SK-N-SH treated with all-trans-retinoic acid at 6 μM for 48 hours (cell line): ENCODE results near the gene ANKRD33B.

Source experiments
- ATAC-seq: fragments of 200-7000 bp; cut with Tn5 transposase; 3 replicates; pipeline ENCODE4 v1.9.1; 2020; ENCODE audit warnings: mild to moderate bottlenecking, moderate library complexity
- ARNTL ChIP-seq: fragments of 450-650 bp; formaldehyde crosslinking; IDR thresholded peaks from 2 replicates; pipeline ENCODE4 v1.5.0; 2020; ENCODE audit warnings: low read depth, mild to moderate bottlenecking, moderate library complexity, borderline replicate concordance
- BACH2 ChIP-seq: fragments of 250-450 bp; sonication (Bioruptor Pico); IDR thresholded peaks from 2 replicates; pipeline ENCODE4 v1.9.0; 2021; ENCODE audit warnings: mild to moderate bottlenecking, borderline replicate concordance
- CSDC2 ChIP-seq: fragments of 250-450 bp; sonication (Bioruptor Pico); IDR thresholded peaks from 2 replicates; pipeline ENCODE4 v1.5.0; 2020; ENCODE audit warnings: mild to moderate bottlenecking, moderate library complexity
- ESRRG ChIP-seq: fragments of 250-450 bp; sonication (Bioruptor Pico); IDR thresholded peaks from 2 replicates; pipeline ENCODE4 v1.6.1; 2021; ENCODE audit warnings: mild to moderate bottlenecking
- GLIS3 ChIP-seq: fragments of 250-450 bp; sonication (Bioruptor Pico); IDR thresholded peaks from 2 replicates; pipeline ENCODE4 v1.5.0; 2020; ENCODE audit warnings: mild to moderate bottlenecking, moderate library complexity
- OSR1 ChIP-seq: fragments of 250-450 bp; sonication (Bioruptor Pico); IDR thresholded peaks from 2 replicates; pipeline ENCODE4 v1.8.0; 2022; ENCODE audit warnings: moderate library complexity, mild to moderate bottlenecking, inconsistent platforms
- PPARA ChIP-seq: fragments of 250-450 bp; sonication (Bioruptor Pico); IDR thresholded peaks from 2 replicates; pipeline ENCODE4 v1.5.0; 2020; ENCODE audit warnings: mild to moderate bottlenecking, borderline replicate concordance
- RARB ChIP-seq: fragments of 250-450 bp; sonication (Bioruptor Pico); IDR thresholded peaks from 2 replicates; pipeline ENCODE4 v1.8.0; 2021; ENCODE audit warnings: mild to moderate bottlenecking, moderate library complexity
- SNAI2 ChIP-seq: fragments of 250-450 bp; sonication (Bioruptor Pico); IDR thresholded peaks from 2 replicates; pipeline ENCODE4 v1.5.0; 2020; ENCODE audit warnings: mild to moderate bottlenecking, moderate library complexity
- TCF4 ChIP-seq: fragments of 250-450 bp; sonication (Bioruptor Pico); IDR thresholded peaks from 2 replicates; pipeline ENCODE4 v1.8.0; 2021; ENCODE audit warnings: mild to moderate bottlenecking, moderate library complexity, borderline replicate concordance
- ZC3H10 ChIP-seq: fragments of 250-450 bp; sonication (Bioruptor Pico); IDR thresholded peaks from 2 replicates; pipeline ENCODE4 v1.5.1; 2021; ENCODE audit warnings: mild to moderate bottlenecking, moderate library complexity
- ZFP3 ChIP-seq: fragments of 250-450 bp; sonication (Bioruptor Pico); IDR thresholded peaks from 2 replicates; pipeline ENCODE4 v1.5.0; 2020; ENCODE audit warnings: mild to moderate bottlenecking, moderate library complexity
- ZFP30 ChIP-seq: fragments of 450-650 bp; formaldehyde crosslinking; IDR thresholded peaks from 2 replicates; pipeline ENCODE4 v1.5.0; 2022; ENCODE audit warnings: mild to moderate bottlenecking, moderate library complexity
- ZNF565 ChIP-seq: fragments of 450-650 bp; formaldehyde crosslinking; conservative IDR thresholded peaks from 2 replicates; pipeline ENCODE4 v1.5.0; 2020; ENCODE audit warnings: low read depth, mild to moderate bottlenecking, moderate library complexity
- ZNF70 ChIP-seq: fragments of 450-650 bp; formaldehyde crosslinking; IDR thresholded peaks from 2 replicates; pipeline ENCODE4 v1.5.0; 2020; ENCODE audit warnings: mild to moderate bottlenecking, moderate library complexity
- ZNF8 ChIP-seq: fragments of 450-650 bp; formaldehyde crosslinking; IDR thresholded peaks from 2 replicates; pipeline ENCODE4 v1.5.0; 2020; ENCODE audit warnings: mild to moderate bottlenecking, moderate library complexity
- TF ChIP-seq, protein P1 (sequence below): fragments of 250-450 bp; sonication (Bioruptor Pico); IDR thresholded peaks from 2 replicates; pipeline ENCODE4 v1.5.0; 2020; ENCODE audit warnings: mild to moderate bottlenecking, moderate library complexity
- TF ChIP-seq, protein P2 (sequence below): fragments of 250-450 bp; sonication (Bioruptor Pico); IDR thresholded peaks from 2 replicates; pipeline ENCODE4 v1.8.0; 2021; ENCODE audit warnings: low read depth, mild to moderate bottlenecking, moderate library complexity, borderline replicate concordance
- TF ChIP-seq, protein P3 (sequence below): fragments of 250-450 bp; sonication (Bioruptor Pico); IDR thresholded peaks from 2 replicates; pipeline ENCODE4 v1.5.1; 2021; ENCODE audit warnings: mild to moderate bottlenecking, moderate library complexity
- TF ChIP-seq, protein P4 (sequence below): fragments of 250-450 bp; sonication (Bioruptor Pico); IDR thresholded peaks from 2 replicates; pipeline ENCODE4 v1.5.1; 2020; ENCODE audit warnings: low read depth, mild to moderate bottlenecking, moderate library complexity
- TF ChIP-seq, protein P5 (sequence below): fragments of 250-450 bp; sonication (Bioruptor Pico); IDR thresholded peaks from 2 replicates; pipeline ENCODE4 v1.8.0; 2020; ENCODE audit warnings: mild to moderate bottlenecking, moderate library complexity, borderline replicate concordance

The ANKRD33B gene

DNA sequence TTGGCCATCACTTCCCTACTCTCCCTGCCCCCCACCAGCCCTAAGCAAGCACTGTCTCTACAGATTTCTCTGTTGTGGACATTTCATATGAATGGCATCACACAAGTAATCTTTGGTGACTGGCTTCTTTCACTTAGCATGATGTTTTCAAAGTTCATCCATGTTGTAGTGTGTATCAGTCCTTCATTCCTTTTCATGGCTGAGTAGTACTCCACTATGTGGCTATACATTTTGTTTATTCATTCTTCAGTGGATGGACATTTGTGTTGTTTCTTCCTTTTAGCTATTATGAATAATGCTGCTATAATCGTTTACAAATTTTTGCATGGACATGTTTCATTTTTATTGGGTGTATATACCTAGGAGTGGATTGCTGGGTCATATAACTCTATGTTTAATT is 113.1 kb downstream of the ANKRD33B start:
- no peak for TF ChIP-seq ZFP30 (CRISPR knock-in tag)
- TF ChIP-seq ESRRG (CRISPR knock-in tag): no peak
- ATAC-seq: no peak

DNA sequence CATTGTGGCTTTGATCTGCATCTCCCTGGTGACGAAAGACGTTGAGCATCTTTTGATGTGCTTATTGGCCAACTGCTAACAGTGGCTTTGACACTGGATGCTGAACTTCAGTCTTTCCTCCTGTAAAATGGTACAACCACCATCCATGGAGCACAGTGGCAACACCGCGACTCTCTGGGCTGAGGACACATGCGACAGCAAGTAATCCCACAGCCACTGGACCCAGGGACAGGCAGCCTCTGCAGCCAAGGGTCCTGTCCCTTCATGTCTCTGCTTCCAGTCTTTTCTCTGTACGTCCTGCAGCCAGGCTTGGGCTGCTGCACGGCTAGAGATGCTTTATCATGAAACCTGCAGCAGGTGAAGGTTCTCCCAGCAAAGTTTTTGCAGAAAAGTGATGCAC is 113.7 kb downstream of the ANKRD33B start:
- TF ChIP-seq, protein P1, sequence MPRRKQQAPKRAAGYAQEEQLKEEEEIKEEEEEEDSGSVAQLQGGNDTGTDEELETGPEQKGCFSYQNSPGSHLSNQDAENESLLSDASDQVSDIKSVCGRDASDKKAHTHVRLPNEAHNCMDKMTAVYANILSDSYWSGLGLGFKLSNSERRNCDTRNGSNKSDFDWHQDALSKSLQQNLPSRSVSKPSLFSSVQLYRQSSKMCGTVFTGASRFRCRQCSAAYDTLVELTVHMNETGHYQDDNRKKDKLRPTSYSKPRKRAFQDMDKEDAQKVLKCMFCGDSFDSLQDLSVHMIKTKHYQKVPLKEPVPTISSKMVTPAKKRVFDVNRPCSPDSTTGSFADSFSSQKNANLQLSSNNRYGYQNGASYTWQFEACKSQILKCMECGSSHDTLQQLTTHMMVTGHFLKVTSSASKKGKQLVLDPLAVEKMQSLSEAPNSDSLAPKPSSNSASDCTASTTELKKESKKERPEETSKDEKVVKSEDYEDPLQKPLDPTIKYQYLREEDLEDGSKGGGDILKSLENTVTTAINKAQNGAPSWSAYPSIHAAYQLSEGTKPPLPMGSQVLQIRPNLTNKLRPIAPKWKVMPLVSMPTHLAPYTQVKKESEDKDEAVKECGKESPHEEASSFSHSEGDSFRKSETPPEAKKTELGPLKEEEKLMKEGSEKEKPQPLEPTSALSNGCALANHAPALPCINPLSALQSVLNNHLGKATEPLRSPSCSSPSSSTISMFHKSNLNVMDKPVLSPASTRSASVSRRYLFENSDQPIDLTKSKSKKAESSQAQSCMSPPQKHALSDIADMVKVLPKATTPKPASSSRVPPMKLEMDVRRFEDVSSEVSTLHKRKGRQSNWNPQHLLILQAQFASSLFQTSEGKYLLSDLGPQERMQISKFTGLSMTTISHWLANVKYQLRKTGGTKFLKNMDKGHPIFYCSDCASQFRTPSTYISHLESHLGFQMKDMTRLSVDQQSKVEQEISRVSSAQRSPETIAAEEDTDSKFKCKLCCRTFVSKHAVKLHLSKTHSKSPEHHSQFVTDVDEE: no peak
- TF ChIP-seq TCF4 (CRISPR knock-in tag): no peak
- no peak for TF ChIP-seq ARNTL (CRISPR knock-in tag)
- TF ChIP-seq, all 23 proteins: peak for 0
- no peak for ATAC-seq

DNA sequence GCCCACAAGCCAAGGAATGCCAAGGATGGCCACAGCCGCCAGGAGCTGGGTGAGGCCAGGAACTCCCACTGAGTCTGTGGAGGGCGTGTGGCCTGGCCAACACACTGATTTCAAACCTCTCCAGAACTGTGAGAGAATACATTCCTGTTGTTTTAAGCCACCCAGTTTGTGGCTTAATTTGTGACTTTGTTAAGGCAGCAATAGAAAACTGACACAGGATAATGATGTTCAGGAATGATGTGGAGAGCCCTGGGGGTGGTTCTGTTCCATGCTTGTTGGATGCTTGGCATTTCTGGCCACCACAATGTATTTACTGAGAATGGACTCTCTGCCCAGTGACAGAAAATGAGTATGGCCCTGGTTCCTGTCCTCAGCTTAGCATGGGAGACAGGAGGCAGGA is 114.4 kb downstream of the ANKRD33B start:
- TF ChIP-seq ZC3H10 (CRISPR knock-in tag) (no peak), CSDC2 (CRISPR knock-in tag) (no peak), SNAI2 (CRISPR knock-in tag) (no peak), ARNTL (CRISPR knock-in tag) (no peak), ZNF70 (no peak), ZNF8 (CRISPR knock-in tag) (no peak), PPARA (no peak), ZNF565 (CRISPR knock-in tag) (no peak), BACH2 (CRISPR knock-in tag) (no peak), TCF4 (CRISPR knock-in tag) (no peak), RARB (CRISPR knock-in tag) (no peak)
- TF ChIP-seq, protein P2, sequence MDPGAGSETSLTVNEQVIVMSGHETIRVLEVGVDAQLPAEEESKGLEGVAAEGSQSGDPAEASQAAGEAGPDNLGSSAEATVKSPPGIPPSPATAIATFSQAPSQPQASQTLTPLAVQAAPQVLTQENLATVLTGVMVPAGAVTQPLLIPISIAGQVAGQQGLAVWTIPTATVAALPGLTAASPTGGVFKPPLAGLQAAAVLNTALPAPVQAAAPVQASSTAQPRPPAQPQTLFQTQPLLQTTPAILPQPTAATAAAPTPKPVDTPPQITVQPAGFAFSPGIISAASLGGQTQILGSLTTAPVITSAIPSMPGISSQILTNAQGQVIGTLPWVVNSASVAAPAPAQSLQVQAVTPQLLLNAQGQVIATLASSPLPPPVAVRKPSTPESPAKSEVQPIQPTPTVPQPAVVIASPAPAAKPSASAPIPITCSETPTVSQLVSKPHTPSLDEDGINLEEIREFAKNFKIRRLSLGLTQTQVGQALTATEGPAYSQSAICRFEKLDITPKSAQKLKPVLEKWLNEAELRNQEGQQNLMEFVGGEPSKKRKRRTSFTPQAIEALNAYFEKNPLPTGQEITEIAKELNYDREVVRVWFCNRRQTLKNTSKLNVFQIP (CRISPR knock-in tag): no peak
- no peak for ATAC-seq

DNA sequence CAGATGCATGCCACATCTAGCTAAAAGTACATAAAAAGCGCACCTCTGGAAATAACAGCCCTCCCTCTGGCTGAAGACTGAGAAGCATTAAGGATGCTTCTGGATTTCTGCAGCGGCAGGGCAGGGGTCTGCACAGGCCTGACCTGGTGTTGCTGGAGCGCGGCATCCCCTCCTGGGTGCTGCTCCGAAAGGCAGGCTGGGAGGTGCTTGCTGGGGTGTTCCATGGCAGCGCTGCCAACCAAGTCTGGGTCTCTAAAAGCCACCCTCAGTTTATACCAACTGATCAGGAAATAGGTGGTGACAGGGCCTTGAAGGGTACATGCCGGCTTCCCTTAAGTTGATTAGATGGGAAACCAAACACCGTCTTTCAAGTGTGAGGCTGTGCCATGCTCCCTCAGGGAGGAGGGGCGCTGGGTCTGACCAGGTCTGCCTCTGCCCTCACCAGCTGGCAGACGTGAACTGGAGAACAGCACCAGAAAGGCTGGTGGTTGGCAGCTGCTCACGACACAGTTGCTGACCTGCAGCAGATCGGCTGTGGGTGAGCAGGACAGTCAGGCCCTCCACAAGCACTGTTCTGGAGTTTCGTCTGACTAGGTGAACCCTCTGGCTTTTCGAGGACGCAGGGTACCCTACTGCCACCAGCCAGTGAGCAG is 115.6 kb downstream of the ANKRD33B start:
- TF ChIP-seq, protein P3, sequence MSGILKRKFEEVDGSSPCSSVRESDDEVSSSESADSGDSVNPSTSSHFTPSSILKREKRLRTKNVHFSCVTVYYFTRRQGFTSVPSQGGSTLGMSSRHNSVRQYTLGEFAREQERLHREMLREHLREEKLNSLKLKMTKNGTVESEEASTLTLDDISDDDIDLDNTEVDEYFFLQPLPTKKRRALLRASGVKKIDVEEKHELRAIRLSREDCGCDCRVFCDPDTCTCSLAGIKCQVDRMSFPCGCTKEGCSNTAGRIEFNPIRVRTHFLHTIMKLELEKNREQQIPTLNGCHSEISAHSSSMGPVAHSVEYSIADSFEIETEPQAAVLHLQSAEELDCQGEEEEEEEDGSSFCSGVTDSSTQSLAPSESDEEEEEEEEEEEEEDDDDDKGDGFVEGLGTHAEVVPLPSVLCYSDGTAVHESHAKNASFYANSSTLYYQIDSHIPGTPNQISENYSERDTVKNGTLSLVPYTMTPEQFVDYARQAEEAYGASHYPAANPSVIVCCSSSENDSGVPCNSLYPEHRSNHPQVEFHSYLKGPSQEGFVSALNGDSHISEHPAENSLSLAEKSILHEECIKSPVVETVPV (CRISPR knock-in tag): no peak
- TF ChIP-seq, protein P1: no peak
- TF ChIP-seq ZFP3 (no peak), GLIS3 (CRISPR knock-in tag) (no peak), ZC3H10 (CRISPR knock-in tag) (no peak), ZFP30 (CRISPR knock-in tag) (no peak), OSR1 (CRISPR knock-in tag) (no peak), PPARA (no peak)
- TF ChIP-seq, protein P4, sequence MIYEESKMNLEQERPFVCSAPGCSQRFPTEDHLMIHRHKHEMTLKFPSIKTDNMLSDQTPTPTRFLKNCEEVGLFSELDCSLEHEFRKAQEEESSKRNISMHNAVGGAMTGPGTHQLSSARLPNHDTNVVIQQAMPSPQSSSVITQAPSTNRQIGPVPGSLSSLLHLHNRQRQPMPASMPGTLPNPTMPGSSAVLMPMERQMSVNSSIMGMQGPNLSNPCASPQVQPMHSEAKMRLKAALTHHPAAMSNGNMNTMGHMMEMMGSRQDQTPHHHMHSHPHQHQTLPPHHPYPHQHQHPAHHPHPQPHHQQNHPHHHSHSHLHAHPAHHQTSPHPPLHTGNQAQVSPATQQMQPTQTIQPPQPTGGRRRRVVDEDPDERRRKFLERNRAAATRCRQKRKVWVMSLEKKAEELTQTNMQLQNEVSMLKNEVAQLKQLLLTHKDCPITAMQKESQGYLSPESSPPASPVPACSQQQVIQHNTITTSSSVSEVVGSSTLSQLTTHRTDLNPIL: no peak
- TF ChIP-seq, protein P5, sequence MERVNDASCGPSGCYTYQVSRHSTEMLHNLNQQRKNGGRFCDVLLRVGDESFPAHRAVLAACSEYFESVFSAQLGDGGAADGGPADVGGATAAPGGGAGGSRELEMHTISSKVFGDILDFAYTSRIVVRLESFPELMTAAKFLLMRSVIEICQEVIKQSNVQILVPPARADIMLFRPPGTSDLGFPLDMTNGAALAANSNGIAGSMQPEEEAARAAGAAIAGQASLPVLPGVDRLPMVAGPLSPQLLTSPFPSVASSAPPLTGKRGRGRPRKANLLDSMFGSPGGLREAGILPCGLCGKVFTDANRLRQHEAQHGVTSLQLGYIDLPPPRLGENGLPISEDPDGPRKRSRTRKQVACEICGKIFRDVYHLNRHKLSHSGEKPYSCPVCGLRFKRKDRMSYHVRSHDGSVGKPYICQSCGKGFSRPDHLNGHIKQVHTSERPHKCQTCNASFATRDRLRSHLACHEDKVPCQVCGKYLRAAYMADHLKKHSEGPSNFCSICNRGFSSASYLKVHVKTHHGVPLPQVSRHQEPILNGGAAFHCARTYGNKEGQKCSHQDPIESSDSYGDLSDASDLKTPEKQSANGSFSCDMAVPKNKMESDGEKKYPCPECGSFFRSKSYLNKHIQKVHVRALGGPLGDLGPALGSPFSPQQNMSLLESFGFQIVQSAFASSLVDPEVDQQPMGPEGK (CRISPR knock-in tag): no peak
- TF ChIP-seq, protein P2 (CRISPR knock-in tag): no peak
- ATAC-seq: no peak
